RWPE1 (cell line): ENCODE data around the gene NETO2.

ENCODE experiments used
- CTCF ChIA-PET: fragments of 350-600 bp; sonication (Branson Sonifier 250); formaldehyde crosslinking; extraction: SDS; loops from one replicate; lab custom pipeline; 2021; lab: Yijun Ruan, JAX
- POLR2A ChIA-PET: fragments of 400-600 bp; formaldehyde crosslinking; extraction: SDS; loops from one replicate; lab custom pipeline; 2020; ENCODE audit warnings: antibody characterized with exemption; ENCODE audit not compliant: low non-redundant PET; lab: Yijun Ruan, JAX
- DNase-seq: peaks from one replicate; pipeline ENCODE4 v3.0.0; 2012; ENCODE audit warnings: low spot score
- H3K27ac ChIP-seq: fragments of 450-650 bp; 2 replicates; pipeline ENCODE4 v1.5.1; 2017
- TF ChIP-seq, protein P1 (sequence below): fragments of 450-650 bp; conservative IDR thresholded peaks from 2 replicates; pipeline ENCODE4 v1.5.1; 2017; ENCODE audit warnings: low read depth, mild to moderate bottlenecking

The NETO2 gene

DNA sequence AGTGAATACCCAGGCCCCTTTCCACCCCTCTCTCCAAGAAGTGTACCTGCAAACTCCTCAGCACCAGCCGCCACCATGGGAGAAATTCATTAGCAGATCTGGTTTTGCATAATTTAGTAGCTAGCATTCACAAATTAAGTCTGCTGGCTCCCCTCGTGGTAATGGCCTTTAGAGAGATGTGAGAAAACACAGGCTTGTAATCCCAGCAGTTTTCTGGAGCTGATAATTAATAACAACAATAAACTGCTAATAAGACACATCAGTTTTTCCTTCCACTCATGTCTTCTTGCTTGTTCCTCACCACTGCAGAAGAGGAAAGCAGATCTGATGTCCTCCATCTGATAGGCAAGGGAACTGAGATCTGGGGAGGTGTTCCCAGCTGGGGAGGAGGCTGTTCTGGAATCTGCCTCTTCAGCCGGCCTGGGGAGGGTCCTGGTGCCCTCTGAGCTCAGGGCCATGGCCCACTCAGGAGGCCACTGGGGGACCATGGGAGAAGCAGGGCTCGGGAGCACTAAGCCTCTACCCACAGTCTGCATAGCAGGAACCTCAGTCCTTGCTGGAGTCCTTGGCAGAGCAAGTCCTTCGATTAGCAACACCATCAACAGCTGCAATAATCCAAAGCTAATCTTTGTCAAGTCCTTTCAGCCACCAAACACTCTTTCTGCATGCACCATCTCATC, 96.1 kb downstream of the NETO2 start:
- DNase-seq: no peak
- CTCF ChIA-PET: interaction anchor here (1.3 kb wide), 1 partner anchor 10 kb away, joined by 4 read pairs; no protein-coding TSS in a partner anchor
- POLR2A ChIA-PET: no interaction called here
- TF ChIP-seq, protein P1, sequence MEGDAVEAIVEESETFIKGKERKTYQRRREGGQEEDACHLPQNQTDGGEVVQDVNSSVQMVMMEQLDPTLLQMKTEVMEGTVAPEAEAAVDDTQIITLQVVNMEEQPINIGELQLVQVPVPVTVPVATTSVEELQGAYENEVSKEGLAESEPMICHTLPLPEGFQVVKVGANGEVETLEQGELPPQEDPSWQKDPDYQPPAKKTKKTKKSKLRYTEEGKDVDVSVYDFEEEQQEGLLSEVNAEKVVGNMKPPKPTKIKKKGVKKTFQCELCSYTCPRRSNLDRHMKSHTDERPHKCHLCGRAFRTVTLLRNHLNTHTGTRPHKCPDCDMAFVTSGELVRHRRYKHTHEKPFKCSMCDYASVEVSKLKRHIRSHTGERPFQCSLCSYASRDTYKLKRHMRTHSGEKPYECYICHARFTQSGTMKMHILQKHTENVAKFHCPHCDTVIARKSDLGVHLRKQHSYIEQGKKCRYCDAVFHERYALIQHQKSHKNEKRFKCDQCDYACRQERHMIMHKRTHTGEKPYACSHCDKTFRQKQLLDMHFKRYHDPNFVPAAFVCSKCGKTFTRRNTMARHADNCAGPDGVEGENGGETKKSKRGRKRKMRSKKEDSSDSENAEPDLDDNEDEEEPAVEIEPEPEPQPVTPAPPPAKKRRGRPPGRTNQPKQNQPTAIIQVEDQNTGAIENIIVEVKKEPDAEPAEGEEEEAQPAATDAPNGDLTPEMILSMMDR: no peak
- H3K27ac ChIP-seq: no peak overlapping the region

DNA sequence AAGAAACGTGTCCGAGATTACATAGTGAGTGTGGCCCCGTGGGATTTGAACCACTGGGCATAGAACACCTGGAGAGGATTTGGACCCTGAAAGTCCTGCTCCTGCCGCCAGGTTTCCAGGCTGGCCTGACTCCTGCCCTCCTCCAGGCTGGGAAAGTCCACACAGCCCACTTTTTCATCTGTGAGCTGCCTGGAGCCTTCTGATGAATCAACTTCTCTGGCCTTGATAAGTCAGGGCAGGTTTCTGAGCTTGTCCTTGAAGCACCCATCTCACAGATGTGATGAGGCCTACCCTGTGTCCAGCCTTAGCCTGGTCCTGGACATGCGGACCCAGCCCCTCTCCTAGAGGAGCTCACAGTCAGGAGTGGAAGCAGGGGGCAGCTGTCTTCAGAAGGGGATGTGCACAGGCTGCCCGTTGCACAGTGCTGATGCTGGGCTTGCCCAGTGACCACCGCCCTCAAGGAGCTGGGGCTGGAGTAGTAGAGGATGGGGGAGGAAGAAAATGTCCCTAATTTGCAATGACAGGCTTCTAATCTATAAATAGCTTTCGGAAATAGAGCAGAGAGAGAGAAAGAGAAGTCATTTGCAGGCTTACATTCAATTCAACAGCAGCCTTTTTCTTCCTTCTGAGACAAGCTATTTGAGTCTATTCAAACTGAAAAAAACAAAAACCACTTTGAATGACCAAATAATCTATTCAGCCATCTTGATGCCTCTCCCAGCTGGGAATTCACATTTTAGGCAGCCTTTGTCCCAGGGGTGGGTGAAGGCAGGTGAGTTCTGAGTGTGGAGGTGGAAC, 96.8 kb downstream of the NETO2 start:
- ChIA-PET POLR2A (no interaction called here), CTCF (interaction anchor here (1.3 kb wide), 1 partner anchor 9 kb away, joined by 4 read pairs; no protein-coding TSS in a partner anchor)
- TF ChIP-seq, protein P1: no peak
- H3K27ac ChIP-seq: no peak overlapping the region
- no peak for DNase-seq

DNA sequence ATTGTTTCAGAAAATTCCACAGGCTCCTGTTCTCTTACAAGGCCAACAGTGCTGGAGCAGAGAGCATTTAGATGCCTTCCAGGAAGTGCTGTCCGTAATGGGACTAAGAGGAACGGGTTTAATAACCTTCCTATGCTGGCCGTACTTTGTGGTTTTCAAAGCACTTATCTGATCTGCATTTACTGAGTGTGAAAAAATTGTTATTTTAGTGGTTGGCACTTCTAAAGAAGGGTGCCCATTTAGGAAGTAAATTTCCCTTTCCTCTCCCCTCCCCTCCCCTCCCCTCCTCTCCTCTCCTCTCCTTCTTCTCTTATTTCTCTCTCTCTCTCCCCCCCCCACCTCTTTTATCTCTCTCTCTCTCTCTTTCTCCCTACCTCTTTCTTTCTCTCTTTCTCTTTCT, 98.3 kb downstream of the NETO2 start:
- no peak for DNase-seq
- CTCF ChIA-PET: no interaction called here
- POLR2A ChIA-PET: no interaction called here
- TF ChIP-seq, protein P1: no peak
- no peak overlapping the region for H3K27ac ChIP-seq

DNA sequence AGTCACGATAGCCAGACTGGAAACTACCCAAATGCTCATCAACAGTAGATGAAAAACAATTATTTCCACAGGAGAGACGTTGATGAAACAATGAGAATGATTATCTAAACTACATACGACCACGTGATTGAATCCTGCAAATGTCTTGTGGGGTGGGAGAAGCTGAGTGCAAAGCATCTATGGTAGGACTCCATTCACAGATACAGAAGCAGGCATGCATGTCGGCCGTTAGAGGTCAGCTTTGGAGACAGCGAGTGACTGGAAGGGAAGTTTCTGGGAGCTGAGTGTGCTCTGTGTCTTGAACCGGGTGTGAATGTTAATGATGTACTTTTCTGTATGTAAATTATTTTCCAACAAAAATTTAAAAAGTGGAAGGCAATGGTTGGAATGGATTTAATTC, 98.7 kb downstream of the NETO2 start:
- TF ChIP-seq, protein P1: no peak
- no peak for DNase-seq
- ChIA-PET CTCF (no interaction called here), POLR2A (no interaction called here)
- H3K27ac ChIP-seq: no peak overlapping the region

DNA sequence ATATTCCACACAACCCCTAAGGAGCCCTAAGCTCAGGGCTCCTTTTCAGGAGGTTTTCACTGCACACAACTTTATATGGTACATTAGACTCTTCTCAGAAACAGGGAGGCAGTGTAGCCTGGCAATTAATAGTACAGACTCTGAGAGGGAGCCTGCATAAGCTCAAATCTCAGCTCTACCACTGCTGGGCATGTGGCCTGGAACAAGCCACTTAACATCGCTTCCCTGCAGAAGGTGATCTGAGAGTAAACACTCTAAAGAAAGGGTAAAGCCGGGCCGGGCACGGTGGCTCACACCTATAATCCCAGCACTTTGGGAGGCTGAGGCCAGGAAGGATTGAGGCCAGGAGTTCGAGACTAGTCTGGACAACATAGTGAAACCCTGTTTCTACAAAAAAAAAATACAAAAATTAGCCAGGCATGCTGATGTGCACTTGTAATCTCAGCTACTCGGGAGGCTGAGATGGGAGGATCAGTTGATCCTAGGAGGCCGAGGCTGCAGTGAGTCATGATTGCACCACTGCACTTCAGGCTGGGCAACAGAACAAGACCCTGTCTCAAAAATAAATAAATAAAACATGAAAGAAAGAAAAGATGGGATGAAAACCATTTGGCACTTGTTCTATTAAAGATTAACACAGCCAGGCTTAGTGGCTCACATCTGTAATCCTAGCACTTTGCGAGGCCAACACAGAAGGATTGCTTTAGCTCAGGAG, 99.6 kb downstream of the NETO2 start:
- no peak for DNase-seq
- ChIA-PET POLR2A (no interaction called here), CTCF (no interaction called here)
- TF ChIP-seq, protein P1: no peak
- no peak overlapping the region for H3K27ac ChIP-seq

DNA sequence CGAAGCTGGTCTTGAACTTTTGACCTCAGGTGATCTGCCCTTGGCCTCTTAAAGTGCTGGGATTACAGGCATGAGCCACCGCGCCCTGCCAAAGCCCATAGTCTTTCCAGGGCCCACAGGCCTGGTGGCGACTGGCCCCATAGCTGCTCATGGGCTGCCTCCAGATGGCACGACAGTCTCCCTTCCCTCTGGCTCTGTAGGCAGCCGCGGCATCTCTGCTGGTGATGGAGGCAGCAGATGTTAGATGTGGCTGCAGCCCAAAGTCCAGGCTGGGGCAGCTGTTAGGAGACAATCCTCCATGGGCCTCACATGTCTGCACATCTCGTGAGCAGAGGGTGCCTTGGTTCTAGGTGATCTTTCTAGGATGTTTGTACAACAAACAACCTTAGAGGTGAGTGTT, 100.5 kb downstream of the NETO2 start:
- TF ChIP-seq, protein P1: no peak
- H3K27ac ChIP-seq: no peak overlapping the region
- ChIA-PET CTCF (no interaction called here), POLR2A (no interaction called here)
- DNase-seq: no peak
